Measurements from ENCODE around the gene NOP9.

NOP9 gene

GRCh38 chr14:24298892-24299254, 777 bp upstream of the NOP9 start:
- no peak for TF ChIP-seq CTCF (IDR thresholded peaks at IDR 0.05; ENCODE audit: control insufficient read depth, extremely low read depth, insufficient read depth)
- H3K4me3 ChIP-seq (ENCODE audit: low read depth, low read length): peak overlapping the region; percentile 98
- no peak for DNase-seq (ENCODE audit: low read depth)

GRCh38 chr14:24300326-24300980, 803 bp downstream of the NOP9 start:
- no peak for TF ChIP-seq CTCF (IDR thresholded peaks at IDR 0.05; ENCODE audit: control insufficient read depth, extremely low read depth, insufficient read depth)
- no peak for DNase-seq (ENCODE audit: low read depth)
- peak overlapping the region; percentile 98 for H3K4me3 ChIP-seq (ENCODE audit: low read depth, low read length)

GRCh38 chr14:24304019-24304387, 4.4 kb downstream of the NOP9 start:
- TF ChIP-seq CTCF (IDR thresholded peaks at IDR 0.05; ENCODE audit: control insufficient read depth, extremely low read depth, insufficient read depth): no peak
- no peak for DNase-seq (ENCODE audit: low read depth)
- H3K4me3 ChIP-seq (ENCODE audit: low read depth, low read length): no peak overlapping the region

DNA sequence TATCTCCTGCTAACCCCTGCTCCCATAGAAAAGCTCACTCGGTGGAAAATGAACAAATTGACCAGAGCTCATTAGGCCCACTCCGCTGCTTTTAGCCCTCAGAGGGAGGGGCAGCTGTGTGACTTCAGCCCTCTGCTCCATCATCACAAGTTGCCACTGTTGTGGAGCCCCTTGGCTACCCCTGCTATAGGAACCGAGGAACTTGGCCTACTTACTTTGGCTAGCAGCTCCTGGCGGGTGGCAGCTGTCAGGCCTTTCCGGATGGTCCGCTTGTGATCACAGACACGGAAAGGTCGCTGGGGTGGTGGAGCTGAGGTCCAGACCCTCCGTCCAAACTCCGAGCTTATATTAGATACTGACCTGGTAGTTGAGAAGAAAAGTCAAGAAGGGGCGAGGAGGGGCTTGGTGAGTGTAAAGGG, 7.5 kb downstream of the NOP9 start:
- no peak for DNase-seq (ENCODE audit: low read depth)
- TF ChIP-seq CTCF (IDR thresholded peaks at IDR 0.05; ENCODE audit: control insufficient read depth, extremely low read depth, insufficient read depth): no peak
- H3K4me3 ChIP-seq (ENCODE audit: low read depth, low read length): no peak overlapping the region

GRCh38 chr14:24307575-24308341, 8.1 kb downstream of the NOP9 start, which contains the start of gene CIDEB:
CIDEB (minus strand) TSS chr14:24307977; CDS start chr14:24307858, 119 bp downstream.
- no peak within 1 kb of the TSS for H3K4me3 ChIP-seq (ENCODE audit: low read depth, low read length)

GRCh38 chr14:24308342-24309124, 8.9 kb downstream of the NOP9 start:
- no peak for TF ChIP-seq CTCF (IDR thresholded peaks at IDR 0.05; ENCODE audit: control insufficient read depth, extremely low read depth, insufficient read depth)
- no peak for DNase-seq (ENCODE audit: low read depth)
- no peak overlapping the region for H3K4me3 ChIP-seq (ENCODE audit: low read depth, low read length)

More at GRCh38 chr14:24307575-24308341, 8.1 kb downstream of the NOP9 start, which contains the start of gene CIDEB:
- peak; percentile 85 for TF ChIP-seq CTCF (IDR thresholded peaks at IDR 0.05; ENCODE audit: control insufficient read depth, extremely low read depth, insufficient read depth)
- no peak for DNase-seq (ENCODE audit: low read depth)
